A549 (cell line): ENCODE results near the gene EPB41L2. TPM values are rescaled to one million over a fixed set of nuclear protein-coding genes. Genes with fewer than 3 reads are reported as not detected.

Source experiments
- ATAC-seq, 2 experiments: fragments of 200-7000 bp in 1 of 2; fragments of >200 bp in 1 of 2; cut with Nextera tagmentation in 1 of 2; cut with Tn5 transposase in 1 of 2; 3 replicates each; pipeline versions ENCODE4 v1.8.0 to v1.9.1; 2018 to 2020; ENCODE audit warnings: mild to moderate bottlenecking in 1 of 2, moderate library complexity in 1 of 2
- CTCF ChIA-PET: fragments of 300-600 bp; sonication (Branson Sonifier 250); formaldehyde crosslinking; extraction: SDS; loops from one replicate; lab custom pipeline; 2021; ENCODE audit warnings: antibody characterized with exemption, inconsistent platforms; lab: Yijun Ruan, JAX
- POLR2A ChIA-PET: fragments of 350-600 bp; formaldehyde crosslinking; extraction: SDS; loops from one replicate; lab custom pipeline; 2021; ENCODE audit warnings: antibody characterized with exemption, inconsistent platforms; lab: Yijun Ruan, JAX
- DNase-seq, 2 experiments: peaks; one replicate each; pipeline versions ENCODE4 v3.0.0 to v3.0.0-alpha.2; 2011 to 2016; ENCODE audit warnings: low read depth in 1 of 2, low spot score in 1 of 2
- FAIRE-seq: peaks from 2 replicates; lab custom pipeline; 2011; peaks lifted over from hg19 to GRCh38; lab: Jason Lieb, UNC
- H3K27ac ChIP-seq, 2 experiments: fragments of >200 bp; sonication (Bioruptor Twin); formaldehyde crosslinking; 3 replicates each; pipeline ENCODE4 v1.5.1; 2016 to 2017
- H3K4me1 ChIP-seq: fragments of >200 bp; sonication (Bioruptor Twin); formaldehyde crosslinking; 3 replicates; pipeline ENCODE4 v1.6.1; 2016
- H3K4me2 ChIP-seq: fragments of >200 bp; sonication (Bioruptor Twin); formaldehyde crosslinking; 3 replicates; pipeline ENCODE4 v1.6.1; 2016
- H3K4me3 ChIP-seq: fragments of >200 bp; sonication (Bioruptor Twin); formaldehyde crosslinking; 3 replicates; pipeline ENCODE4 v1.5.1; 2016
- H3K9me3 ChIP-seq: fragments of >200 bp; sonication (Bioruptor Twin); formaldehyde crosslinking; 3 replicates; pipeline ENCODE4 v1.6.1; 2016
- ATOH8 ChIP-seq: fragments of 250-450 bp; sonication (Bioruptor Pico); IDR thresholded peaks from 2 replicates; pipeline ENCODE4 v1.5.0; 2020; ENCODE audit warnings: low read depth, mild to moderate bottlenecking, moderate library complexity
- CBX2 ChIP-seq: fragments of 200-600 bp; sonication (generic); IDR thresholded peaks from 2 replicates; pipeline ENCODE4 v1.6.1; 2016; ENCODE audit warnings: low read depth, mild to moderate bottlenecking, borderline replicate concordance
- CBX8 ChIP-seq: fragments of 200-600 bp; sonication (generic); IDR thresholded peaks from 2 replicates; pipeline ENCODE4 v1.6.1; 2016
- CHD2 ChIP-seq: fragments of 150-350 bp; IDR thresholded peaks from 2 replicates; pipeline ENCODE4 v1.6.1; 2014; ENCODE audit warnings: low read length; ENCODE audit not compliant: partially characterized antibody
- CHD4 ChIP-seq: fragments of 200-600 bp; sonication (generic); IDR thresholded peaks from 2 replicates; pipeline ENCODE4 v1.6.1; 2016; ENCODE audit warnings: antibody characterized with exemption, mild to moderate bottlenecking, borderline replicate concordance
- CTCF ChIP-seq: fragments of >200 bp; sonication (Bioruptor Twin); formaldehyde crosslinking; IDR thresholded peaks from 3 replicates; pipeline ENCODE4 v1.5.1; 2016
- E2F6 ChIP-seq: IDR thresholded peaks from 2 replicates; pipeline ENCODE4 v1.6.1; 2012; ENCODE audit warnings: low read depth, borderline replicate concordance
- EHF ChIP-seq: fragments of 250-450 bp; sonication (Bioruptor Pico); IDR thresholded peaks from 2 replicates; pipeline ENCODE4 v1.5.0; 2020; ENCODE audit warnings: mild to moderate bottlenecking
- EHMT2 ChIP-seq: fragments of 200-600 bp; sonication (generic); IDR thresholded peaks from 2 replicates; pipeline ENCODE4 v1.6.1; 2016; ENCODE audit warnings: antibody characterized with exemption, low read depth, mild to moderate bottlenecking, moderate library complexity
- EP300 ChIP-seq, 2 experiments: fragments of >200 bp; sonication (Bioruptor Twin); formaldehyde crosslinking; IDR thresholded peaks; 2 replicates in 1 of 2; 3 replicates in 1 of 2; pipeline ENCODE4 v1.6.1; 2016 to 2017
- FOSB ChIP-seq: fragments of 250-450 bp; sonication (Bioruptor Pico); IDR thresholded peaks from 2 replicates; pipeline ENCODE4 v1.5.0; 2020; ENCODE audit warnings: mild to moderate bottlenecking, moderate library complexity
- HES2 ChIP-seq: fragments of >200 bp; sonication (Bioruptor Twin); formaldehyde crosslinking; IDR thresholded peaks from 2 replicates; pipeline ENCODE4 v1.6.1; 2016
- HMGXB4 ChIP-seq: fragments of 250-450 bp; sonication (Bioruptor Pico); IDR thresholded peaks from 2 replicates; pipeline ENCODE4 v1.5.0; 2021; ENCODE audit warnings: mild to moderate bottlenecking, moderate library complexity, borderline replicate concordance
- MAFK ChIP-seq: fragments of 450-650 bp; IDR thresholded peaks from 2 replicates; pipeline ENCODE4 v1.6.1; 2014; ENCODE audit not compliant: partially characterized antibody
- MAX ChIP-seq: IDR thresholded peaks from 2 replicates; pipeline ENCODE4 v1.6.1; 2012
- MAZ ChIP-seq: fragments of 150-350 bp; IDR thresholded peaks from 2 replicates; pipeline ENCODE4 v1.6.1; 2014; ENCODE audit warnings: antibody characterized with exemption, low read depth, low read length, borderline replicate concordance
- NFE2L2 ChIP-seq: fragments of 150-350 bp; conservative IDR thresholded peaks from 2 replicates; pipeline ENCODE4 v1.6.1; 2014; ENCODE audit warnings: low read length
- PBX3 ChIP-seq: IDR thresholded peaks from 2 replicates; pipeline ENCODE4 v1.6.1; 2012
- PHF8 ChIP-seq: fragments of 200-600 bp; sonication (generic); IDR thresholded peaks from 2 replicates; pipeline ENCODE4 v1.6.1; 2016; ENCODE audit warnings: low read depth, mild to moderate bottlenecking, antibody characterized with exemption, moderate library complexity, borderline replicate concordance
- RAD21 ChIP-seq, 2 experiments: fragments of >200 bp in 1 of 2; sonication (Bioruptor Twin) in 1 of 2; formaldehyde crosslinking in 1 of 2; IDR thresholded peaks in 1 of 2; conservative IDR thresholded peaks in 1 of 2; 2 replicates in 1 of 2; 3 replicates in 1 of 2; pipeline ENCODE4 v1.6.1; 2012 to 2018; ENCODE audit warnings: inconsistent platforms in 1 of 2
- RFX5 ChIP-seq: fragments of 450-650 bp; IDR thresholded peaks from 2 replicates; pipeline ENCODE4 v1.7.1; 2014; ENCODE audit warnings: antibody characterized with exemption, mild to moderate bottlenecking, moderate library complexity
- SMC3 ChIP-seq: fragments of >200 bp; sonication (Bioruptor Twin); formaldehyde crosslinking; IDR thresholded peaks from 3 replicates; pipeline ENCODE4 v1.6.1; 2018; ENCODE audit warnings: inconsistent platforms
- SREBF2 ChIP-seq: fragments of 450-650 bp; IDR thresholded peaks from 2 replicates; pipeline ENCODE4 v1.6.1; 2014; ENCODE audit warnings: mild to moderate bottlenecking, moderate library complexity
- TP53 ChIP-seq: fragments of 250-450 bp; sonication (Bioruptor Pico); IDR thresholded peaks from 2 replicates; pipeline ENCODE4 v1.5.0; 2021; ENCODE audit warnings: mild to moderate bottlenecking, moderate library complexity
- ZFP36 ChIP-seq: fragments of 450-650 bp; IDR thresholded peaks from 2 replicates; pipeline ENCODE4 v1.6.1; 2014; ENCODE audit warnings: borderline replicate concordance; ENCODE audit not compliant: partially characterized antibody
- ZSCAN20 ChIP-seq: fragments of 250-450 bp; sonication (Bioruptor Pico); IDR thresholded peaks from 2 replicates; pipeline ENCODE4 v1.8.0; 2022; ENCODE audit warnings: mild to moderate bottlenecking, moderate library complexity
- WGBS: methylation state at CpG from one replicate; pipeline ENCODE4 v1.1.6; 2017; ENCODE audit errors: missing lambda C conversion rate; 5-methylcytosine and 5-hydroxymethylcytosine counted together
- polyA plus RNA-seq, 4 experiments: library from polyadenylated mRNA; depleted of rRNA in 3 of 4; stranded (reverse); fragments of >200 nt; fragmentation: RNase III in 1 of 4; extraction: RNeasy Plus Mini Kit Qiagen cat#74134 plus additional on column Dnase treatment in 1 of 4; gene quantifications; 2 replicates in 3 of 4; 3 replicates in 1 of 4; pipeline ENCODE4 v1.2.3, GENCODE V29; 2011 to 2017

The EPB41L2 gene
- polyA plus RNA-seq, 2 of the 4 experiments (the other 2 are of a cell fraction) = 42.9 to 50.3 TPM

- WGBS = 26% methylated on average over 4 of the region's 4 CpGs
- Histone ChIP-seq H3K4me3 (no peak overlapping the region), H3K9me3 (no peaks in the 10 kb centered on the region), H3K4me1 (no peaks in the 10 kb centered on the region), H3K4me2 (no peak overlapping the region), H3K27ac (no peak overlapping the region)
- FAIRE-seq = no peak
- TF ChIP-seq NFE2L2 = no peak
- peak; percentile 87 for TF ChIP-seq CTCF
- TF ChIP-seq RAD21 (conservative IDR thresholded peaks at IDR 0.05 in 1 of 2, IDR thresholded peaks at IDR 0.05 in 1 of 2) = peak; percentile 95 to 96
- TF ChIP-seq FOSB (CRISPR knock-in tag) = no peak
- TF ChIP-seq MAFK = peak; percentile 93
- no peak for TF ChIP-seq MAZ
- TF ChIP-seq SMC3 = peak; percentile 94
- ATAC-seq = peak; percentile 90 to 93
- POLR2A ChIA-PET = no interaction called here
- DNase-seq = peak; percentile 40 to 75
- CTCF ChIA-PET = interaction anchor here (0.6 to 6.4 kb wide), 30 partner anchors 9 to 743 kb away, joined by 3 to 69 read pairs (median 4); partner anchors contain the start of gene MED23
These were observed 177.5 kb downstream of the EPB41L2 start for GRCh38 chr6:130885392-130886192.

GRCh38 chr6:130882370-130882769, 180.7 kb downstream of the EPB41L2 start:
- FAIRE-seq (no peak), ATAC-seq (no peak), DNase-seq (no peak)
- Histone ChIP-seq H3K4me1 (no peaks in the 10 kb centered on the region), H3K9me3 (no peaks in the 10 kb centered on the region), H3K27ac (no peak overlapping the region), H3K4me2 (no peak overlapping the region), H3K4me3 (no peak overlapping the region)
- CTCF ChIA-PET = interaction anchor here (6.4 kb wide), 1 partner anchor 235 kb away, joined by 69 read pairs; no protein-coding TSS in a partner anchor
- POLR2A ChIA-PET = no interaction called here
- no peak for TF ChIP-seq EHMT2
- TF ChIP-seq ZSCAN20 (CRISPR knock-in tag) = no peak
- no peak for TF ChIP-seq CHD4
- TF ChIP-seq HES2 = no peak
- TF ChIP-seq HMGXB4 (CRISPR knock-in tag) = no peak
- WGBS = 82% methylated on average over 4 of the region's 4 CpGs

- FAIRE-seq = no peak
- WGBS = 97% methylated on average over 6 of the region's 6 CpGs
- CTCF ChIA-PET = no interaction called here
- no peak for TF ChIP-seq EP300 (IDR thresholded peaks at IDR 0.05)
- no peak for TF ChIP-seq E2F6
- TF ChIP-seq TP53 (CRISPR knock-in tag) = no peak
- no peak for TF ChIP-seq CBX2
- no peak for TF ChIP-seq MAX
- TF ChIP-seq PHF8 = no peak
- no peak for TF ChIP-seq EHF (CRISPR knock-in tag)
- no peak for TF ChIP-seq PBX3
- TF ChIP-seq CBX8 = no peak
- TF ChIP-seq RFX5 = no peak
- no peak for TF ChIP-seq CHD2
- no peak for TF ChIP-seq FOSB (CRISPR knock-in tag)
- TF ChIP-seq ZFP36 = no peak
- TF ChIP-seq SREBF2 = no peak
- TF ChIP-seq ATOH8 (CRISPR knock-in tag) = no peak
These were observed 183.2 kb downstream of the EPB41L2 start for GRCh38 chr6:130879826-130880225.

More at GRCh38 chr6:130879826-130880225, 183.2 kb downstream of the EPB41L2 start:
- Histone ChIP-seq H3K4me3 (no peak overlapping the region), H3K4me2 (no peak overlapping the region), H3K27ac (no peak overlapping the region), H3K9me3 (no peaks in the 10 kb centered on the region), H3K4me1 (no peaks in the 10 kb centered on the region)
- POLR2A ChIA-PET = no interaction called here
- ATAC-seq (no peak), DNase-seq (no peak)
